Activated CD4-positive, alpha-beta T cell treated with anti-CD3 and anti-CD28 coated beads, Interleukin-2, amount 50 U/mL, for 48 hours (primary cell): ENCODE measurements around the gene MRPS33.
"Not testable (repeated sequence)": the region's sequence is repeated elsewhere in the genome, so short reads cannot be mapped to it uniquely, and the experiment has no call there.

ENCODE experiments used
- DNase-seq, 2 experiments: peaks; one replicate each; pipeline ENCODE4 v3.0.0-alpha.2; 2020

The MRPS33 gene

GRCh38 chr7:141012044-141012685 lies 2.6 kb downstream of the MRPS33 start:
- peak; percentile 73 to 82 for DNase-seq

- no peak for DNase-seq
Observed at GRCh38 chr7:141011443-141011842, 3.3 kb downstream of the MRPS33 start.

- no peak for DNase-seq
Observed at GRCh38 chr7:141003172-141004065, 11.3 kb downstream of the MRPS33 start.

GRCh38 chr7:141001546-141001945 lies 13.2 kb downstream of the MRPS33 start:
- DNase-seq, result no peak

GRCh38 chr7:141001122-141001521 lies 13.6 kb downstream of the MRPS33 start:
- no peak for DNase-seq

- DNase-seq, result no peak
Observed at GRCh38 chr7:140998715-140999114, 16.0 kb downstream of the MRPS33 start.

- DNase-seq, result no peak
Observed at GRCh38 chr7:140992422-140992821, 22.3 kb downstream of the MRPS33 start.

GRCh38 chr7:140990193-140990962 lies 24.4 kb downstream of the MRPS33 start:
- DNase-seq, result no peak

GRCh38 chr7:140989068-140989467 lies 25.7 kb downstream of the MRPS33 start:
- no peak for DNase-seq

- no peak for DNase-seq
Observed at GRCh38 chr7:140983802-140984201, 30.9 kb downstream of the MRPS33 start.

- DNase-seq, result no peak
Observed at GRCh38 chr7:140982508-140982907, 32.2 kb downstream of the MRPS33 start.

- DNase-seq, result no peak
Observed at GRCh38 chr7:140981951-140982350, 32.8 kb downstream of the MRPS33 start.

- DNase-seq, result no peak
Observed at GRCh38 chr7:140977741-140978140, 37.0 kb downstream of the MRPS33 start.

- no peak for DNase-seq
Observed at GRCh38 chr7:140972876-140973829, 41.6 kb downstream of the MRPS33 start.

- DNase-seq, result no peak
Observed at GRCh38 chr7:140972344-140972743, 42.4 kb downstream of the MRPS33 start.

- DNase-seq, result no peak
Observed at GRCh38 chr7:140967438-140967837, 47.3 kb downstream of the MRPS33 start.

GRCh38 chr7:140966561-140967233 lies 48.1 kb downstream of the MRPS33 start:
- no peak for DNase-seq

- DNase-seq, result no peak
Observed at GRCh38 chr7:140961117-140961516, 53.6 kb downstream of the MRPS33 start.

GRCh38 chr7:140956997-140957396 lies 57.8 kb downstream of the MRPS33 start:
- not testable (repeated sequence) for DNase-seq
